A673 (cell line): ENCODE results near the gene CHD3.

Experiments used
- EZH2 ChIP-seq: fragments of 200-600 bp; sonication (generic); IDR thresholded peaks from 2 replicates; pipeline ENCODE4 v1.6.1; 2017; ENCODE audit warnings: borderline replicate concordance, low read depth, mild to moderate bottlenecking, mixed read lengths, antibody characterized with exemption, low read length; ENCODE audit not compliant: poor library complexity, severe bottlenecking
- TF ChIP-seq, protein P1 (sequence below): fragments of 300-800, 200-600 bp; sonication (generic); conservative IDR thresholded peaks from 2 replicates; pipeline ENCODE4 v1.5.1; 2017; ENCODE audit warnings: low read depth, mild to moderate bottlenecking, antibody characterized with exemption, low read length, moderate library complexity, mixed read lengths

DNA sequence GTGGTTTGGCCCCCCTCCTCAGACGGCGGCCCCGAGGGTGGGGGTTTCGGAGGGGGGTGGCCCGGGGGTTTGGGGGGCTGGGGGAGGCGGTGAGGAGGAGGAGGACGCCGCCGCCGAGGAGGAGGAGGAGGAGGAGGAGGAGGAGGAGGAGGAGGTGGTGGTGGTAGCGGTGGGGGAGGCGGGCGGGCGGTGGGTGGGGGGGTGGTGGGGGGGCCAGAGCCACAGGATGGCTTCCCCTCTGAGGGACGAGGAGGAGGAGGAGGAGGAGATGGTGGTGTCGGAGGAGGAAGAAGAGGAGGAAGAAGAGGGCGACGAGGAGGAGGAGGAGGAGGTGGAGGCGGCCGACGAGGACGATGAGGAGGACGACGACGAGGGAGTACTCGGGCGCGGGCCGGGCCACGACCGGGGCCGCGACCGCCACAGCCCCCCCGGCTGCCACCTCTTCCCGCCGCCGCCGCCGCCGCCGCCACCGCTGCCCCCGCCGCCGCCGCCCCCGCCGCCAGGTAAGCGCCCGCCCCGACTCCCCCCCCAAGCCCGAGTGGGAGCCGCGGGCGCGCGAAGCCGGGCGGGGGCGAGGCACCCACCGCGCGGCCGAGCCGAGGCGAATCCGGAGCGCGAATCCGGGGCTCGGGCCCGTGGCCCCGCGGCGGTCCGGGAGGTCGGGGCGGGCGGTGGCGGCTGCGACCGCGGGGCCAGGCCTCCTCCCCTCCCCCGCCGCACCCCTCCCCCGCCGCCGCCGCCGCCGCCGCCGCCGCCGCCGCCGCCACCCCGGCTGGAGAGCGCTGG, 3.8 kb upstream of the CHD3 start:
- TF ChIP-seq, protein P1, sequence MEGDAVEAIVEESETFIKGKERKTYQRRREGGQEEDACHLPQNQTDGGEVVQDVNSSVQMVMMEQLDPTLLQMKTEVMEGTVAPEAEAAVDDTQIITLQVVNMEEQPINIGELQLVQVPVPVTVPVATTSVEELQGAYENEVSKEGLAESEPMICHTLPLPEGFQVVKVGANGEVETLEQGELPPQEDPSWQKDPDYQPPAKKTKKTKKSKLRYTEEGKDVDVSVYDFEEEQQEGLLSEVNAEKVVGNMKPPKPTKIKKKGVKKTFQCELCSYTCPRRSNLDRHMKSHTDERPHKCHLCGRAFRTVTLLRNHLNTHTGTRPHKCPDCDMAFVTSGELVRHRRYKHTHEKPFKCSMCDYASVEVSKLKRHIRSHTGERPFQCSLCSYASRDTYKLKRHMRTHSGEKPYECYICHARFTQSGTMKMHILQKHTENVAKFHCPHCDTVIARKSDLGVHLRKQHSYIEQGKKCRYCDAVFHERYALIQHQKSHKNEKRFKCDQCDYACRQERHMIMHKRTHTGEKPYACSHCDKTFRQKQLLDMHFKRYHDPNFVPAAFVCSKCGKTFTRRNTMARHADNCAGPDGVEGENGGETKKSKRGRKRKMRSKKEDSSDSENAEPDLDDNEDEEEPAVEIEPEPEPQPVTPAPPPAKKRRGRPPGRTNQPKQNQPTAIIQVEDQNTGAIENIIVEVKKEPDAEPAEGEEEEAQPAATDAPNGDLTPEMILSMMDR: no peak
- no peak for TF ChIP-seq EZH2
